ENCODE measurements around the gene P2RX1.
A peak's percentile ranks its signal among the peaks of the same experiment; 100 is the strongest.

Gene P2RX1

DNA sequence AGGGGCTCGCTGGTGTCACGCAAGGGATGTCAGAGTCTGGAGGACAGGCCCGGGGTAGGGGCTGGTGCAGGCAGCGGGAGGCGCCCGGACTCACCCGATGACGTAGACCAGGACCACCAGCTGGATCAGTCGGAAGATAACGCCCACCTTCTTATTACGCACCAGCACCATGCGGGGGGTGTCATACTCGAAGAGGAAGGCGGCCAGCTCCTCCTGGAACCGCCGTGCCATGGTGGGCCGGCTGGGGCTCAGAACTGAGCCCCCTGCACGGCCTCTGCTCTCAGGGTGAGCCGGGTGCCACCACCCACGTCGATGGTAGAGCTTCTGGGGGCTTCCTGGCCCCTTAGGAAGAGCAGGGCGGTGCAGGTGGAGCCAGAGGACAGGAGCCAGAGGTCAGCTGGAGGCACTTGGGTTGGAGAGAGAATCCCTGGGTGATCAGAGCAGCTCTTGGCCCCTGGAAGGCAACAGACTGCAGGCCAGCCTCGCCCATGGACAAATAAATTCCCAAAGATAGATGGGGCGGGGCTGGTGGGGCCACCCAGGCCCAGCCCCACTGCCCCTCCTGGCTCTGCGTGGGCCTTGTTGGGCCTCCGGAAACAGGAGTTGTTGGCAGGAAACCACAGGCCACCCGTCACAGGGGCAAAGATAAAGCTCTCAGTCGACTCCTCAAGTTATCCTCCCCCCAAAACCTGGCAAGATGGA, at the start of gene P2RX1:
TSS of gene P2RX1 (minus strand) at position 471 of the 702 bp plus-strand sequence. CDS start at position 231, 240 bp downstream.
- DNase-seq (ENCODE audit: low spot score): no peak

DNA sequence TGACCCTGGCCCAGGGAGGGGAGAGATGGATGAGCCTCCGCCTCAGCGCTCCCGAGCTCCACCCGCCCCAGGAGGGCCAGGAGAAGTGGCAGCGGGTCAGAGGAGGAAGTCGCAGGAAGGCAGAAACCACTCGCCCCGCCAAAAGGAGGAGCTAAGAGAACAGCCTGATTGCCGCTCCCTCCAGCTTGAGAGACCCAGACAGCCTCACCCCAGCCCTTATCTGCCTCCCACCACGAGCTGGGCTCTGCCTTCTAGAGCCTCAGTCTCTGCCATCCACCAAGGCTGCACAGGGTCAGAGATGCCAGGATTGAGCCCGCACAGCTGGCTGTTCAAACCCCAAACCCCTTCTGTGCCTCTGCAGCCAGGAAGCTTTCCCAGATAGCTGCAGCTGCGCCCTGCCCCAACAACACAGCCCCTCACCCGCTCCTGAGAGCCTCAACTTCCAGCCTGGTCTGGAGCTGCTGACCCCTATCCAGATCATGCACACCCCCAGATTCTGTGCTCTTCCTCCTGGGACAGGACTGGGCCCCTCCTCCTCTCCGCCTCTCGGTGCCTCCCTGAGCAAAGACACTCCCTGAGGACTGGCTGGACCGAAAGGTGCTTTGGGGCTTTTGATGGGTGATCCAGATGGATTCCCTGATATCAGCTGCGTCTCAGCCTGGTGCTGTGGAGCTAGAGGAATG, 49.0 kb upstream of the P2RX1 start:
- peak; percentile 55 for DNase-seq (ENCODE audit: low spot score)

DNA sequence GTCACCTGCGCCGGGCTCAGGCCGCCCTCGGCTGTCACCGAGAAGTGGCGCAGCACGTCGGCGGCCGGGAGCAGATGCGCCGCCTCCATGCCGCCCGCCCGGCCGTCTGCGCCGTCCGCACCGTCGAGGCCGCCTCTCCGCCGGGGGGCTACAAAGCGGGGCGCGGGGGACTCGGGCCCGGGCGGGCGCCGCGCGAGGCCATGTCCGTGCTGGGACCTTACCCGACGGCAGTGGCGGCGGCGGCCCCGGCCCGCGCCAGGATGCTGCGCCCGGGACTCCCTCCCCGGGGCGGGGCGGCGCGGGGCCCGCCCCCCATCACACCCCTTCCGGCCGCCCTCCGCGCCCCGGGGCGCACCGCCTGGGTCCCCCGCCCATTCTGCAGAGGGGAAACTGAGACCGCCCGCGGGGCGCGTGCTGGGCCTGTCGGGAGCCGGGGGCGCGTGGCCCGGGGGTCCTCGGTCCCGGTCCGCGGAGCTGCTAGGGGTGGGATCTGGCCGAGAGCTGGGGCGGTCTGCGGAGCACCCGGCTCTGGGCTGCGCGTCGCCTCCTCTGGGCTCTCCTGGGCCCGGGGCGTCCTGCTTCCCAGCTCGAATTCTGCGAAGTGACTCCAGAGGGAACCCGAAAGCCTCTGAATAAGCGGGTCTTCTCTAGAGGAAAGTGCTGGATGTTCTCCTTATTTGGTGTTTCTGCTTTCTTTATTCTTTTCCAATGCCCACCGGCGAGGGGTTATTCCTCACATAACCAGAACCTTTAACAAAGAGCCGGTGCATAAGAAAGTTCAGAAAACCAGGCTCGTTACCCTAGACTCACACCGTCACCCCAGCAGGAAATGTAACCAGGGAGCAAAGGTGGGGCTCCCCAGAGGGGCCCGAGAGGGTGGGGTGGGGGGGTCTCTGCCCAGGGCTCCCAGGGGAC, 48.2 kb upstream of the P2RX1 start, which contains the start of gene ATP2A3:
TSS of gene ATP2A3 (minus strand) at position 235 of the 915 bp plus-strand sequence. CDS start at position 89, 146 bp downstream.
- no peak for DNase-seq (ENCODE audit: low spot score)

DNA sequence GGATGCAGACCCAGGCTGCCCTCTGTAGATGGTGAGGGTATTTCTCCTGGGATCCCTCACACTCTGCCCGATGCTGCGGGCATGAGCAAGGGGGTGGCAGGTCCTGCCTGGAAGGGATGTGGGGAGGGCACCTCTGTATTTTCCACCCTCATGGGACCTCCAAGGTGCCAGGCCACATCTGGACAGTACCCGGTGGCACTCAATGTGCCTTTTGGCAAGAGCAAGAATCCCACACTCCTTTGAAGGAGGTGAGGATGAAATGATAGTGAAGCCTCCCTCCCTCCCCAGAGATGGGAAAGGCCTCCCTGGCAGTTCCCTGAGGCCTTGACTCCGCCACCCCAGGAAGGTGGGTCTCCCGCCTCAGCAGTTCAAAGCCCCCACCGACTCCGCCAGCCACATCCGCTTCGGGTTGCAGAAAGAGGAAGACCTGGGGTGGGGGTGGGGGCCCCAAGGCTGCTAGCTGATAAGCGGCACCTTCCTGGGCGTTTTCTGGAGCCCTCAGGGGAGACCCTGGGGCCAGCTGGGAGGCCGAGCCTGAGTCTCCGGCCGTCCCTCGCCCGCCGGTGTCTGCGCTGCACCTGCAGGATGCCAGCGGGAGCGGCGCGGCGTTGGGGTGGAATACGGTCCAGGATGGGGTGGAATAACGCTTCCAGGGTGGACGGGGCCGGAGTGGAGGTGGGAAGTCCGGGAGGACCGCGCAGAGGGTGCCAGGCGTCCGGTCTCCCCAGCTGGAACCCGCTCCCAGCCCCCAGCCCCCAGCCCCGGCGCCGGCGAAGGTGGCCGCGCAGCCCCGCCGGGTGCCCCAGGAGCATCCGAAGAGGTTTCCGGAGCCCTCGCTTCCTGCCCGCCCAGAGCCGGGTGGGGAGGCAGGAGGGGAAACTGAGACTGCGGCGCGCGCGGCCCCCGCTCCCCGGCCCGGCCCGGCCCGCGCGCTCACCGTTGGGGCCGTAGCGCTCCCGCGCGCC, 47.3 kb upstream of the P2RX1 start:
- DNase-seq (ENCODE audit: low spot score): no peak

DNA sequence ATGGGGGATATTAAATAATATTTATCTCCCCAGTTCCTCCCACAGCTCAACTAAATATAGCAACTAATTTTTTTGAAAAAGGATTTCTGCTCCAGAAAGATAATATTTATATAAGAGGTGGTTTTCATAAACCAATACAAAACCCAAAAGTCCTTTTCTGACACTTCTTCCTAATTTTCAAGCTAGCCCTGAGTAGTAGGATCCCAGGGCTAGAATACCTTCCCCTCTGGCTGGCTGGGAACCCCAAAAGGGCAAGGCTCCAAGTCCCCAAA, 46.6 kb upstream of the P2RX1 start:
- DNase-seq (ENCODE audit: low spot score): no peak

DNA sequence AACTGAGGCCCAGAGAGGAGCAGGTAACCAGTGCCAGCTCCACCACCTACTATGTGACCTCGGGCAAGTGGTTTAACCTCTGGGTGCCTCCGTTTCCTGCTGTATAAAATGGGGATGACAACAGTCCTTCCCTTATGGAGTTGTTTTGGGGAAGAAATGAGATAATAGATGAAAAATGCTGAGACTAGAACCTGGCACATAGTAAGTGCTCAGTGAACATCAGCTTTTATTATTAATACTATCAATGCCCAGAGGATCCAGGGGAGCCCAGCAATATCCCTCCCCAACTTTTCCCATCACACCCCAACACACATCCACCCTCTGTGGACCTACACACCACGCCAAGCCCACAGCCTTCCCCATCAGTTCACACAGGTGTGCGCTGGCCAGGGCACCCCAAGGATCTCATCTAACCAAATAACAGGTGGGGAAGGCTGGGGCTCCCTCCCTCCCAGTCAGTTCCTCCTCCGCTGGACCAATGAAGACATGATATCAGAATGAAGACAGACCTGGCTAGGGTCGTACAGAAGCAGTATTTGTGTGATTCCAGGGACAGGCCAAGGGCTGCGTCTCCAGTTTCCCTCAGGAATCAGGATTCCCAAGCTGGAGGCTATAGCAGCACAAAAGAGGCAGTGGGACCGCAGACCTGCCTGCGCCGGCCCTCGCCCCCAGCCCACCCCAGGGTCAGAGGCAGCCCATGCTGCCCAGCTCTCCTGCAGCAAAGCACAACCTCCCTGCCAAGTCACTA, 46.1 kb upstream of the P2RX1 start:
- no peak for DNase-seq (ENCODE audit: low spot score)

DNA sequence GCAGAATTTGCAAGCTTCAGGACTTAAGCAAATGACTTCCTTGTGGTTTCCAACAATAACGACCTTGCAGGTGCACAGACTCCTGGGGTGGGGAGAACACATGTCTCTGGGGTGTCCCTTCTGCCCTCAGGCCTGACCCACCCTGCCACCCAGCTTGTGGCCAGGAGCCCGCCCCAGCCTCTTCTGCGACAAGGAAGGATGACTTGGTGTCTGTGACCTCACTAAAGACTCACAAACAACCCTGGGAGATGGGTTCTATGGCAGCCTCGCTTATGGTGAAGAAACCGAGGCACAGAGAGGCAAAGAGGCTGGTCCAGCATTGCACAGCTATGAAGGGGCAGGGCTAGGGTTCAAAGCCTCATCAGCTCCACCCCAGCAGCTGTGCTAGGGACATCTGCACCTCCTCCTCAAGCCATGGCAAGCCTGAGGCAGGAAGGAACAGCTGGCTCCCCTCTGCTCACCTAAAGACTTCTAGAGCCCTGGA, 45.3 kb upstream of the P2RX1 start:
- no peak for DNase-seq (ENCODE audit: low spot score)

DNA sequence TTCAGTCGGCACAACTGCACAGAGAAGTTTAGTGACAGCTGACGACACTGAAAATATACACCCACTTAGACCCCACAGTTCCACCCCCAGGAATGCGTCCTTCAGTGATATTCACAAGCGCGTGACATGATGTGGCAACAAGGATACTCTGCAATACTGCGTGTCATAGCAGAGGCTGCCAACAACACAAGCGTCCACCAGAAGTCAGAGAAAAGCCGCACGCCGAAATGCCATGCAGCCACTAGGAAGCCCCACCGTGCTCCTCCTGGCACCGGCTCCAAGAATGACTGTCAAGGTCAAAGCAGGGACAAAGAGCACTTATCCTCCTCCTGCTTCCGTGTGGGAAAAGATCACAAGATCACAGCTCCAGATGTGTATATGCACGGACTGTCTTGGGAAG, 44.5 kb upstream of the P2RX1 start:
- peak; percentile 60 for DNase-seq (ENCODE audit: low spot score)

DNA sequence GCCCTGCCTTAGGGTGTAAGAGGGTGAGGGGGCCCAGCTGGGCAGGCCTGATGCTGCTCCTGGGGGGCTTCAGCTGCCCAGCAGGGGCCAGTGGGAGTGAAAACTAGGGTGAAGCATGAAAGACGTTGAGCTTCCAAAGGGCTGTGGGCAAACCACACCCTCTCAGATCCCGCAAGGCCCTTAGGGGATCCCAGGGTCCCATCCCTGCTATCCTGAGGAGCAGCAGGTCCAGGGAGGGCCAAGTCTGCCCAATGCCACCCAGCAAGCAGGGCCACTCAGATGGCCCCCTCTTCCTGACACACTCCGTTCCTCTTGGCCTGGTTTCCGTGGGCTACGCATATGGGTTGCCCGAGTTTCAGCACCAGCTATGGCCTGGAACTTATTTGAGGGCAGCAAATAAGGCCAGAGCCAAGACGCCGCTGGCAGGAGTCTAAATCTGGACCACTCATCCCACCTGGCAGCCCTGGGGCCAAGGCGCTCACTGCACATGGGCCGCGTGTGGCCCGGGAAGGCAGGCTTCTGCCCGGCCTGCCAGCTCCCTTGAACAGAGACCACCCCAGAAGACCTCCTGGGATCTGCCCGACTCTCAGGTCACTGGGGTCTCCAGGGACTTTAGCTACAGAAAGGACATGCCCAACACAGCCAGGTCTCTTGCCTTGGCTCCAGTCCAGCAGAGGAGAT, 43.8 kb upstream of the P2RX1 start:
- no peak for DNase-seq (ENCODE audit: low spot score)

DNA sequence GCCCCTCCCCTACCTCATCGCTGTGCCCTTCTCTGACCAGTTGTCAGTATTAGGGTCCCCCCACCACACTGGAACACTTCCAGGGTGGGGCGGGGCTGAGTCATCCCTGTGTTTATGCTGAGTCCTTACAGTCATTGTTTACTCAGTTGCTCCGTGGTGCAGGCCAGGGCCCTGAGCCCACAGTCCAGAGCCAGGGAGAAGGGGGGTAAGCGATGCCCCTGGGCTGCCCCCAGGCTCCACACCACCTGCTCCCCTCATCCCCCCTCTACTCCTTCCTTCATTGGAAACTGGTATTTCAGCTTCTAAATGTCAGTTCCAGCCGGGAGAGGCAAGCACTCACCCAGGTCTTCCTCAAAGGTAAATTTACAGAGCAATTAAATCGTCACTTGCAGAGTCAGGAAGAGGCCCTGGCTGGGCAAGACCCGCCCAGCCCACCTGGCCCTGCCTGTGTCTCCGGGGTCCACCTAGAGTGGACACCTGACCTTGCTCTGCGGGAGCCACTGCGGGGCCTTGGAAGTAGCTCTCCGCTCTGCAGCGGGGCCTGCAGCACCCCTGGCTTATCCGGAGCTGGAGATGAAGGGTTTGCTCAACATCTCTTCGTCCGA, 43.1 kb upstream of the P2RX1 start:
- peak; percentile 54 for DNase-seq (ENCODE audit: low spot score)

DNA sequence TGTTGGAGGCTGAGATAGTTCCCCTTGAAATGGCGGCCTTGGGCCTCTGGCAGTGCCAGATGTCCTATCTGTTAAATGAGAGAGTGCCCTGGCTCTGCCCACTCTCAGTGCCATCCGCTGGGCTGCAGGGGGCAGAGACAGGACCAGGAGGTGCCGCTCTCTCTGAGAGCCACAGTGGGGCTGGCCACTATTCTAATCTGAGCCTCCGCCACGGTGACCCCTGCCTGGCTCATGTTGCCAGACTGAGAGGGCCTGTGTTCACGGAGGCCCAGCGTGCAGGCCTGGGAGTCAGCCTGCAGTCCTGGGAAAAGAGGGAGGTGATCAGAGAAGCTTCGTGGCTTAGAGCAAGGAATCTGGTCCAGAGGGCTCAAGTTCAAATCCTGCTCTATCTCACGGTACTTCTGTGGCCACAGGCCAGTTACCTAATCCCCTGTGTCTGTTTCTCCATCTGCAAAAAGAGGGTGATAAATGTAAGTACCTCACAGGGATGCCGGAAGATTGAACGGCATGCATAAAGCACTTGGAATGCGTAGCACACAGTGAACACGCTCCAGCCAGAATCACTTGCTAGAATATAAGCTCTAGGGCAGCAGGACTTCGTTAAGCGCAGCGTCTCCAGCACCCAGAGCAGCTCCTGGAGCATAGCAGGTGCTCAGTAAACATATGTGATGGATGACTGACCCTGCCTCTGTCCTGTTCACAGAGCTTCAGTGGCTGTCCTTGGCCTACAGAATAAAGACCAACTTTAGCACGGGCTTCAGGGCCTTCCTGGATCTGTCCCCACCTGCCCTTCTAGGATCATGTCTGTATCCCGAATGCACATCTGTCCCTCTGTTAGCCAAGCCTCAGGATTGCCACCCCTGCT, 41.7 kb upstream of the P2RX1 start:
- DNase-seq (ENCODE audit: low spot score): no peak

DNA sequence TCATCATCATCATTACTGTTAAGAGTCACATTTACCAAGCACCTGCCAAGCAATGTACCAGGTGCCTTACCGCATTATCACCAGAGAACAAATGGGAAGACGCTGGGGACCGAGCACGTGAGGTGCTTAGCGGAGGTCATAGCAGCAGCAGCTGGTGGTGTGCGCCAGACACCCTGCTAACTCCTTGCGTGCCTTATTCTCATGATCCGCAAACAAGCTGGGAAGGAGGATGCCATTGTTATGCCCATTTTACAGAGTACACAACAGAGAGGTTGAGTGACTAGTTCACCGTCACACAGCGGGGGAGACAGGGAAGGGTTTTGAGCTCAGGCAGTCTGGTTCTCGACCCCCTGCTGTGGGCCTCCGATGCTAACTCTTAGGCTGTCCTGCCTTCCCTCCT, 40.7 kb upstream of the P2RX1 start:
- DNase-seq (ENCODE audit: low spot score): no peak

DNA sequence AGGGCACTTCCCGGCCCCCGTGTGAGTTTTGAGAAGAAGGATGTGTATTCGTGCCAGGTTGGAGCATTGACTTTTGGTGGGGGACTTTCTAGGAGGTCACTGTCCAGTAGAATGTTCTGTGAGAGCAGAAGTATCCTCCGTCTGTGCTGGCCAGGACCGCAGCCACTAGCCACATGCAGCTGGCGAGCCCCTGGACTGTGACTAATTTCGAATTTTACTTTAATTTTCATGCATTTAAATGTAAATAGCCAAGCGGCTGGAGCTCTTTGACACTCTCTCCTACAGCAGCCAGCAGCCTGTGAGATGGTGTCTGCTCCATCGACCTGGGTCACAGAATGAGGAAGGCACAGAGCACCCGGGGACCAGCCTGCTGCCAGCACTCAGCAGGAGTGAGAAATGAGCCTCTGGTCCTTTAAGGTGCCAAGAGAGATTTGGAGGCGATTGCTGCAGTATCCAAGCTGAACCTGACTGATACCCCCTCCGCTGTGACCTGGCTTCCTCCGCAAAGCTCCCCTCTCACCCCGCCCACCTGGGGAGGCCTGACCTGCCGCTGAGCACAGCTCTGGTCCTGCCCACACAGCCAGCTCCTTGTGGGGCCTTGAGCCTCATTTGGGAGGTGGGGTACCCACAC, 40.2 kb upstream of the P2RX1 start:
- no peak for DNase-seq (ENCODE audit: low spot score)

DNA sequence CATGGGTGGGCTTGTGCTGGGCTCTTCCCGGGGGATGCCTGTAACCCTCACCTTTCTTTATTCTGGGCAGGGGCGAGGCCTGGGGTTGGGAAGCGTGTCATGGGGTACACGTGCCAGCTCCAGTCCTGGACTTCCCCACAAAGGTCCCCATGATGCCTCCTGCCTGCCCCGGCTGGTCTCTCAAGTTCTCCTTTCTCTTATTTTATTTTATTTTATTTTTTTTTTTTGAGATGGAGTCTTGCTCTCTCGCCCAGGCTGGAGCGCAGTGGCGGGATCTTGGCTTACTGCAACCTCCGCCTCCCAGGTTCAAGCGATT, 39.4 kb upstream of the P2RX1 start:
- no peak for DNase-seq (ENCODE audit: low spot score)

DNA sequence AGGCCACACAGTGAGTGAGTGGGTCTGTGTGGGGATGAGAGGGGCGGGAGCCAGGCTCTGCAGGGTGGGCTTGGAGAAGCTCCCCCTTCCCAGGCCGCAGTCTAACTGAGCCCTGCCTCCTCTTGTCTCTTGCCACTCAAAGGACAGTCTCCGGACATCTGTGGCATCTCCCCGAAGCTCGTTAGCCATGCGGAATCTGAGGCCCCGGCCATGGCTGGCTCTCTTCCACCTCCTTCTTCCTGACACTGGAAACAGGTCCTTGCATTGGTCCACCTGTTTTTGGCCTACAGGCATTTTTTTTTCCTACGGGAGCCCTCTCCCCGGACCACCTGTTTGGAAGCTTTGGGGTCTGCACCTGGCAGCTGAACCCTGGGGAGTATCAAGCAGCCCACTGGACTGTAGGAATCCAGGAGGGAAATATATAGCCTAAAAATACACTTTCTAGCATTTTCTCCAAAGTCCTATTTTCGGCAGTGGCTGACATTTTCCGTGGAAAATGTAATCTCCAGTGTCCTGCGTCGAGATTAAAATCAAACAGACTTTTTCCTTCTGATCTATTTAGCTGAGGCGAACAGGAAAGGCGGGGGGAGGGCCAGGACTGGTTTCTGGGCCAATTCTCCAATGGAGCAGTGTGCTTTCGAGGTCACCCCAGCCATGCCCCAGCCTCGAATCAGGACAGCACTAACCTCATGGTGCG, 38.9 kb upstream of the P2RX1 start:
- DNase-seq (ENCODE audit: low spot score): no peak

DNA sequence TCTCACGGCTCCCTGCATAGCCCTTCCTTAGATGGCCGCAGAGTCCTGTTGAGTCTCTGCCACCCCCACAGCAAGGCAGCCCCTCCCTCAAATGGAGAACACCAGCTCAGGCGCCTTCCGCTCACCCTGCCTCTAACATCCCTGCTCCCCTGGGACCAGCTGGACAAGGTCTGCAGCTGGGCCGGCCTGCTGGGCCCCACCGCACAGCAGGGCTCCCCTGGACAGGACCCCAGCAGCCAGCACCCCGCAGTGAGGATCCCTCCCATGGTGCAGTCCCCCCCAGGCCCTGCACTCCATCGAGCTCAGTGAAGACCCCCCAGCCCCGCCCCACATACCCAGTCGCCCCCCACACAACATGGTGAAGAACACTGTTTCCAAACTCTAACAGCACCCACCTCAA, 37.8 kb upstream of the P2RX1 start:
- no peak for DNase-seq (ENCODE audit: low spot score)

DNA sequence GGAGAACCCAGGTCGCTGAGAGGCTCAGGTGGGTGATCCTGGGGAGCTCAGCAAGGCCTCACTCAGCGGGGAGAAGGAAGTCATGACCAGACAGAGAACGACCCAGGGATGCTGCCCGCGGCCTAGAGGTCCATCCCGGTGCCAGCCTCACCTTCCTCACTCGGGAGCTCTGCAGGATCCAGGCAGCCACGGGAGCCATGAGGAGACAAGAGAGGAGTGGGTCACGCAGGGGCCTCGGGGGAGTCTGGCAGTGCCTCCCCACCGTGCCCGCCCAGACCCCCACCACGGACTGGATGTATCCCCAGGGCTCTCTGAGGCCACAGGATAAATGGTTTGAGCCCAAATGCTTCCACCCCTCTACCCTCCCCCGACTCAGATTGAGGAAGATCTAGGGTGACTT, 37.3 kb upstream of the P2RX1 start:
- DNase-seq (ENCODE audit: low spot score): no peak

DNA sequence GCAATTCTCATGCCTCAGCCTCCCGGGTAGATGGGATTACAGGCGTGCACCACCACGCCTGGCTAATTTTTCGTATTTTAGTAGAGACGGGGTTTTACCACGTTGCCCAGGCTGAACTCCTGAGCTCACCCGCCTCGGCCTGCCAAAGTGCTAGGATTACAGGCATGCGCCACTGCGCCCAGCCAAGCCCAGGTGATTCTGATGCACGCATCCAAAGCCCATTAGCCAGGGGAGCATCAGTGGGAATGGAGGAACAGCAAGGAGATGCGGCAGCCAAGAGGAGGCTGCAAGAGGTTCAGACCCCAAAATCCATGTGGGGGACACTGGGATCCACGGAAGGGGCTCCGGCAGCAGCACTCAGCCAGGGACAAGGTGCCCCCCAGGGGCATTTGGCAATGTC, 35.9 kb upstream of the P2RX1 start:
- no peak for DNase-seq (ENCODE audit: low spot score)

All from AG08395 (cell line).